Tibial nerve (tissue), 4 donors: ENCODE measurements around the gene MICU2. TPM values are rescaled to one million over a fixed set of nuclear protein-coding genes. Genes with fewer than 3 reads are reported as not detected.

Experiments used
- DNase-seq, 2 donors: peaks; one replicate each; pipeline ENCODE4 v3.0.0-alpha.2; 2019; ENCODE audit warnings: low spot score in 2 of 2
- H3K27ac ChIP-seq, 4 donors: fragments of 200-600 bp; sonication (generic) in 3 of 4; one replicate each; pipeline ENCODE4 v1.5.1; 2017 to 2019; ENCODE audit warnings: mild to moderate bottlenecking in 1 of 4
- H3K27me3 ChIP-seq, 2 donors: fragments of 200-600 bp; sonication (generic) in 1 of 2; one replicate each; pipeline versions ENCODE4 v1.5.1 to v1.6.0; 2017 to 2019
- H3K36me3 ChIP-seq, 3 donors: fragments of 200-600 bp; sonication (generic); one replicate each; pipeline ENCODE4 v1.5.1; 2018 to 2019
- H3K4me1 ChIP-seq, 4 donors: fragments of 200-600 bp; sonication (generic) in 3 of 4; one replicate each; pipeline ENCODE4 v1.5.1; 2017 to 2019
- H3K4me3 ChIP-seq, 4 donors: fragments of 200-600 bp; sonication (generic) in 3 of 4; one replicate each; pipeline ENCODE4 v1.5.1; 2017 to 2019; ENCODE audit warnings: mild to moderate bottlenecking in 1 of 4, moderate library complexity in 1 of 4
- H3K9me3 ChIP-seq, 4 donors: fragments of 200-600 bp; sonication (generic) in 3 of 4; one replicate each; pipeline ENCODE4 v1.5.1; 2017 to 2019
- CTCF ChIP-seq, 5 experiments: fragments of 200-600 bp in 3 of 5; fragments of 450-650 bp in 2 of 5; sonication (generic) in 3 of 5; IDR thresholded peaks; one replicate each; pipeline ENCODE4 v1.5.1; 2016 to 2019; ENCODE audit warnings: antibody characterized with exemption in 5 of 5, mild to moderate bottlenecking in 3 of 5, moderate library complexity in 2 of 5
- EP300 ChIP-seq, 2 donors: sonication (generic); formaldehyde crosslinking; IDR thresholded peaks; one replicate each; pipeline ENCODE4 v1.6.1; 2017; ENCODE audit warnings: antibody characterized with exemption in 2 of 2, mild to moderate bottlenecking in 1 of 2
- POLR2A ChIP-seq, 2 donors: fragments of 450-650 bp; IDR thresholded peaks; one replicate each; pipeline ENCODE4 v1.6.1; 2017; ENCODE audit warnings: antibody characterized with exemption in 2 of 2, mild to moderate bottlenecking in 2 of 2, moderate library complexity in 2 of 2
- WGBS, 2 donors: methylation state at CpG; one replicate each; pipeline ENCODE4 v1.1.5; 2018; 5-methylcytosine and 5-hydroxymethylcytosine counted together
- total RNA-seq, 4 donors: library from RNA; depleted of rRNA; stranded (reverse); fragments of >200 nt; gene quantifications; one replicate each; pipeline ENCODE4 v1.1.0, GENCODE V29; 2016

The MICU2 gene
- total RNA-seq, 4 donors from 2014 or later, result 57.3 to 85.2 (median 71.1) TPM

GRCh38 chr13:21613791-21614190, 9.8 kb upstream of the MICU2 start:
- Histone ChIP-seq H3K27ac (no peak overlapping the region), H3K4me3 (no peak overlapping the region), H3K4me1 (no peaks in the 10 kb centered on the region), H3K36me3 (no peaks in the 10 kb centered on the region), H3K9me3 (no peaks in the 10 kb centered on the region), H3K27me3 (no peaks in the 10 kb centered on the region)
- 65 to 76% methylated on average over 4 of the region's 4 CpGs for WGBS, 2 donors
- TF ChIP-seq EP300 (IDR thresholded peaks at IDR 0.05), result no peak
- TF ChIP-seq POLR2A (IDR thresholded peaks at IDR 0.05), result no peak
- TF ChIP-seq CTCF (IDR thresholded peaks at IDR 0.05), result no peak
- no peak for DNase-seq

GRCh38 chr13:21611385-21611784, 7.4 kb upstream of the MICU2 start:
- Histone ChIP-seq H3K27me3 (no peaks in the 10 kb centered on the region), H3K36me3 (no peaks in the 10 kb centered on the region), H3K9me3 (no peaks in the 10 kb centered on the region), H3K4me3 (no peak overlapping the region), H3K27ac (no peak overlapping the region), H3K4me1 (no peaks in the 10 kb centered on the region)
- TF ChIP-seq POLR2A (IDR thresholded peaks at IDR 0.05) (no peak), EP300 (IDR thresholded peaks at IDR 0.05) (no peak), CTCF (IDR thresholded peaks at IDR 0.05) (no peak)
- no peak for DNase-seq
- WGBS, 2 donors, result 94% methylated on average over 21 of the region's 21 CpGs

- H3K9me3 ChIP-seq, result no peaks in the 10 kb centered on the region
- no peak overlapping the region for H3K4me3 ChIP-seq
- H3K4me1 ChIP-seq, result no peaks in the 10 kb centered on the region
- no peak overlapping the region for H3K27ac ChIP-seq
- H3K36me3 ChIP-seq, result no peaks in the 10 kb centered on the region
- no peaks in the 10 kb centered on the region for H3K27me3 ChIP-seq
- WGBS, 2 donors, result 95 to 96% methylated on average over 5 to 10 of the region's 12 CpGs
- TF ChIP-seq POLR2A (IDR thresholded peaks at IDR 0.05) (no peak), EP300 (IDR thresholded peaks at IDR 0.05) (no peak), CTCF (IDR thresholded peaks at IDR 0.05) (no peak)
- DNase-seq, result no peak
Measured at GRCh38 chr13:21610687-21611086, 6.7 kb upstream of the MICU2 start.

GRCh38 chr13:21608961-21609360, 5.0 kb upstream of the MICU2 start:
- no peak for TF ChIP-seq EP300 (IDR thresholded peaks at IDR 0.05)
- no peak for TF ChIP-seq POLR2A (IDR thresholded peaks at IDR 0.05)
- TF ChIP-seq CTCF (IDR thresholded peaks at IDR 0.05), result no peak
- peaks cover 0 to 6% (median 0%) of the 10 kb centered on the region in 4 donors for H3K4me1 ChIP-seq
- no peak for DNase-seq
- H3K27ac ChIP-seq, result no peak overlapping the region
- WGBS, 2 donors, result 85 to 91% methylated on average over 4 of the region's 4 CpGs
- H3K36me3 ChIP-seq, result no peaks in the 10 kb centered on the region
- no peaks in the 10 kb centered on the region for H3K27me3 ChIP-seq
- H3K9me3 ChIP-seq, result no peaks in the 10 kb centered on the region
- no peak overlapping the region for H3K4me3 ChIP-seq

GRCh38 chr13:21606796-21607195, 2.8 kb upstream of the MICU2 start:
- Histone ChIP-seq H3K27ac (no peak overlapping the region), H3K4me3 (no peak overlapping the region), H3K27me3 (no peaks in the 10 kb centered on the region), H3K36me3 (peaks cover 0 to 2% (median 0%) of the 10 kb centered on the region in 3 donors), H3K9me3 (no peaks in the 10 kb centered on the region), H3K4me1 (peaks cover 0 to 16% (median 2%) of the 10 kb centered on the region in 4 donors)
- 55 to 61% methylated on average over 6 of the region's 6 CpGs for WGBS, 2 donors
- DNase-seq, result no peak
- TF ChIP-seq EP300 (IDR thresholded peaks at IDR 0.05), result no peak
- no peak for TF ChIP-seq CTCF (IDR thresholded peaks at IDR 0.05)
- no peak for TF ChIP-seq POLR2A (IDR thresholded peaks at IDR 0.05)
